Mucosa of gallbladder (tissue), 1 donor: Measurements from ENCODE around the gene TRAPPC3L. TPM values are rescaled to one million over a fixed set of nuclear protein-coding genes. Genes with fewer than 3 reads are reported as not detected.
A peak's percentile ranks its signal among the peaks of the same experiment; 100 is the strongest.

Experiments
- DNase-seq: peaks from one replicate; pipeline ENCODE4 v3.0.0-alpha.2; 2020; ENCODE audit warnings: low spot score
- total RNA-seq: library from RNA; stranded (reverse); gene quantifications from one replicate; pipeline ENCODE4 v1.2.1, GENCODE V29; 2021
- donor health status: DM: no; HTN: no; CAD: no.

Gene TRAPPC3L
- total RNA-seq, 1 donor from 2014 or later = not detected

GRCh38 chr6:116557893-116558292 is 12.4 kb upstream of the TRAPPC3L start:
- peak; percentile 44 for DNase-seq

- no peak for DNase-seq
Observed at GRCh38 chr6:116556814-116557415, 11.4 kb upstream of the TRAPPC3L start.

DNA sequence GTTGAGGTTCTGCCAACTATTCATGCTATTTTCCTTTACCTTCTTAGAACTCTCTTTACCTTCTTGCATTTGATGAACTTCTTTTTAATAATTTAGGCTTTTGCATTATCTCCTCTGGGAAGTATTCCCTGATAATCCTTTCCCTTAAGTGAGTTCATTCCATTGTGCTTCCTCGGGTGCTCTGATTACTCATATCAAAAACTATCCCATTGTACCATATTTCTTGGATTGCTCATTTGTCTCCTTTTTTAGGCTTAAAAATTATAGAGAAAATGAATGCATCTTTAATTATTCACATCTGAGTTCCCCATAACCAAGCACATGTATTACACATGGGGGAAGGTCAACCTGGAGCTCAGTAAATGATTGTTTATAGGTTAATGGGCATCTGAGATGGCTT is 10.6 kb upstream of the TRAPPC3L start:
- no peak for DNase-seq

GRCh38 chr6:116553451-116553850 is 8.0 kb upstream of the TRAPPC3L start, which contains the start of gene CALHM4:
CALHM4 (plus strand) TSS chr6:116553751; CDS start chr6:116553794, 43 bp downstream.
- DNase-seq = no peak

GRCh38 chr6:116550796-116551195 is 5.3 kb upstream of the TRAPPC3L start:
- DNase-seq = no peak

DNA sequence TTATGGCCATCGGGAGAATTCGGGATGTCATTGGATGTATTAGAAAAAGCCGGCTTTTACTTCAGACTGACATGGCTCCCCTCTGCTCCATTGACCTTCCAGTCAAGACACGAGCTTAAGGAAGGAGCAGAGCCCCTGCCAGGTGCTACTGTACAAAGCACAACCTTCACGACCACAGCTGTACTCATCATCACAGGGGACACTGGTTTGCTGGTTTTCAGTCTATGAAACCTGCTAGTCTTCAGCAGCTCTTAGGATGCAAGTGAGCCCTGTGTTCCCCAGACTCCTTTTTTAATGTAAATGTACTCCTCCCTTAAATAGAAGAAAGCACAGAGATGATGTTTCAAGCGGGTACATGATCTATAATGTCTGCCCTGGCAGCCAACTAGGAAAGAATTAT is 1.9 kb upstream of the TRAPPC3L start:
- no peak for DNase-seq

DNA sequence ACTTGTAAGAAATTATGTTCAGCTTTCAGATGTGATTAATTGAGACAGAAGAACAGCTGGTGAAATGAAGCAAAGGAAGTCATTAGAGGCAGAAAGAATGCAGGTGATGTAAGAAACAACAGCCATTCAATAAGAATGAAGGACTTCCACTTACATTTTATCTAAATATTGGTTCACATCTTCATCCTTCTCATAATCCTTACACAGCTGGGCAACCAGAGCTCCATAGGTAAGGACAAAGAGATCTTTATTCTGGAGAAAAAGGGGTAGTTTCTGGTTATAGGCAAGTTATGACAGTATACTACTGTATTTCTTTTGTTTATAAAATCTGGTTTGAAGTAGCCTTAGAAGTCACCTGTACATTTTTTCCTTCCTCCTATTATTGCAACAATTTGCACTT is 2.3 kb downstream of the TRAPPC3L start:
- no peak for DNase-seq

DNA sequence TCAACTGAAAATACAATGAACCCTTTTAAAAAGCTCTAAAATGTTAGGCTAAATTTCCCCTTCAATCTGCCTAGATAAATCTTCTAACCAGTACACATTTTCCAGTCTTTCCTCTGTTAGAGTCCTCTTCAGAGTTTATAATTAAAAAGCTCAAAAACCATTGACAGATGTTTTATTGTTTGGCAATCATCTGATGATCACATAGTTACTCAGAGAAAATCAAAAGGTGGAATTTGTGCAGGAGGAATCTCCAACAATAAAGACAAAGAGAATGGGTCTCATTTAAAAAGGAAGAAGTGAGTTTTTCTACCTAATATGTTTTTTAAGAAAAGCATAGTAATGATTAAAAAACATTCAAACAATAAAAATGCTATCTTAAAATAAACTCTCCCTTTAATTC is 3.1 kb downstream of the TRAPPC3L start:
- DNase-seq = no peak

- DNase-seq = peak; percentile 29
Observed at GRCh38 chr6:116536216-116536621, 9.3 kb downstream of the TRAPPC3L start.

- DNase-seq = no peak
Observed at GRCh38 chr6:116535109-116535508, 10.4 kb downstream of the TRAPPC3L start.

DNA sequence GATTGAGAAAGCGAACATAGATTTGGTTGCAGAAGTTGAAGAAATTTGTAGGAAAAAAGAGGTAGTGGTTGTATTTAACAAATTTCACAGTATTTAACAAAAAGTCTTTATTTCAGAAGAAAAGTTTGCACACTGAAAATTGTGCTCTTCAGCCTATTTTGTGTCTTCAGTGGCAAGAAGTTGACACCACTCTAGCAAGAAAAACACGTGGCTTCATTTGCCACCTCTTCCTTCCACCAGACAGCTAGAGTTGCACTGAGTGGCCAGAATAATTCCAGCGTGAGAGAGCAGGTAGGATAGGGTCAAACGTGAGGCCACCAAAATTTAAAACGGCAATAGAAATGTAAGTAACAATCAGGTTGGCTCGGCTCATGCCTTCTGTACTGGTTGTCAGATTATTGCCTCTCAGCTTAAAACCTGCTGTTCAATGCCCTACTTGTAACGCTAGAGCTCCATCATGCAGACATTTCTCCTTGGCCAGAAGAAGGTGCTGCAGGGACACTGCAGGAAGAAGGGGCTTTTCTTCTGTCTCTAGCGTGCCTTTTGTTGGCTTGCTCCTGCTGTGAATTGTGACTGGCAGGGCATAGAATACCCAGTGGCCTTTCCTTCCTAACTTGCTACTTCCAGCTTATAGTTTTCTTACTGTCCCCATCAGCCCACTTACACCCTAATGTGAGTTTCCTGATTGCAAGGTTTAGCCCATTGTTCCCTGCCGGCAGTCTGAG is 12.1 kb downstream of the TRAPPC3L start:
- no peak for DNase-seq

DNA sequence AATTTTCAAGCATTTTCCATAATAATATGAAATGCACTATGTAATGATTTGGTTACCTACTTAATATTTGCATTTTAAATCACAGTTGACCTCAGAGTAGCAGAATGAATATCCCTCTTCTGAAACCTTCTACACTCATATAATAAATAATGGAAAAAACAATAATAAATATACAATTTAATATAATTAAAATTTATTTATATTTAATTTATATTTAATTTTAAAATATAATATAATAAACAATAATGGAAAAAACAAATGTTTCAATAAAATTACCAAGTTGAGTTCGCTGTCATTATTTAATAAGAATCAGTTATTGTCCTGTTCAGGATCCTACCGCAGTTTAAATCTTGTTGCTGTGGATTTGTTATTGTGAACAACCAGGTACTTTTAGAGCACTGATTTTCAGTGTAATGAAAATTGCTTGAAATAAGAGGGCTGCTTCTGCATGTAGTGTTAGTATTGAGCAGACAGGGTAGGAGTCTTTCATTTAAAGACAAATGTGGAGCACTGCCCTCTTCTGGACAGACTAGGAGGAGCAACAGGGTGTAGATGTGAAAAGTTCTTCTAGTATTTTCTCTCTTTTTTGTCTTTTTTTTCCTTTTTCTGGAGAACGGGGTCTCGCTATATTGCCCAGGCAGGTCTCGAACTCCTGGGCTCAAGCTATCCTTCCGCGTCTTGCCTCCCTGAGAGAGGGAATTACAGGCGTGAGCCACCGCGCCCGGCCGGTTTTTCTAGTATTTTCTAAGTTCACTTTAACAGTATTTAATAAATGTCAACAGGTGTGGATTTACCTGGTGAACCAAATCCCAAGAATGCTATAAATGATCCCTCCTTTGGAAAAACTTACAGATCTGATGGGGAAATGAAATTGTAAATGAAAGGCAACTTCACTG is 13.6 kb downstream of the TRAPPC3L start:
- DNase-seq = peak; percentile 62

GRCh38 chr6:116530436-116530835 is 15.0 kb downstream of the TRAPPC3L start:
- no peak for DNase-seq

- no peak for DNase-seq
Observed at GRCh38 chr6:116529466-116530290, 15.8 kb downstream of the TRAPPC3L start.

DNA sequence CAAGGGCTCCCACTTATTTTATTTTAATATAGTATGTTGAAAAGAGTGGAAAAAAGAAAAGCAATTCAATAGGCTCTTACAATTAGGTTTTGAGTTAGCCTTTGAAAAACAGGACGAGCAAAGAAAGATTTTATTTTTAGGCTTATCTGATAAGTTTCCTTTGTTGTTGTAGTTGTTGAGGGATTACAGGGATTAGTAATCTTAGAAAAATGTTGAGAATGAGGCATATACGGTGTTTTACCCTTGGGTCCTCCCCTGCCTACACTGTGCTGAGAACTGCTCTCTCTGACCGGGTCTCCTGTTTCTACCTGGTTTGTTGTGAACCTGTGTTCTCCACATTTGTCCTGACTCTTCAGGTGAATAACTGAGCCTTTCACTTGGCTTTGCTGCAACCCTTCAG is 16.7 kb downstream of the TRAPPC3L start:
- no peak for DNase-seq

GRCh38 chr6:116528133-116528532 is 17.4 kb downstream of the TRAPPC3L start:
- no peak for DNase-seq

GRCh38 chr6:116524236-116524635 is 21.2 kb downstream of the TRAPPC3L start:
- no peak for DNase-seq

DNA sequence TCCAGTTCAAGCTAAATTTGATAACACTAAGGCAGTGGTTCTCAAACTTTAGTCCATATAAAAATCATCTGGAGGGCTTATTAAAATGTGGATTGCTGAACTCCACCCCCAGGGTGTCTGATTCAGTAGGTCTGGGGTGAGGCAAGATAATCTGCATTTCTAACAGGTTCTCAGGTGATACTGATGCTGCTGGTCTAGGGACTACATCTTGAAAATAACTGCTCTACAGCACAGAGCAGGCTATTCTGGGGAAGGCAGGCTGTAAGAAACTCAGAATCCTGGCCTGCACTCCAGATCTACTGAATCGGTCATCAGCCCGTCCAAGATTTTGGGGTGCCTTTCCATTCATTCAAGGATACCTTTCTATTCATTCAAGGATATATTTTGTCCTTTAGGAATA is 22.6 kb downstream of the TRAPPC3L start:
- DNase-seq = no peak

- no peak for DNase-seq
Observed at GRCh38 chr6:116518621-116519368, 26.7 kb downstream of the TRAPPC3L start.

- no peak for DNase-seq
Observed at GRCh38 chr6:116515141-116515540, 30.3 kb downstream of the TRAPPC3L start.

DNA sequence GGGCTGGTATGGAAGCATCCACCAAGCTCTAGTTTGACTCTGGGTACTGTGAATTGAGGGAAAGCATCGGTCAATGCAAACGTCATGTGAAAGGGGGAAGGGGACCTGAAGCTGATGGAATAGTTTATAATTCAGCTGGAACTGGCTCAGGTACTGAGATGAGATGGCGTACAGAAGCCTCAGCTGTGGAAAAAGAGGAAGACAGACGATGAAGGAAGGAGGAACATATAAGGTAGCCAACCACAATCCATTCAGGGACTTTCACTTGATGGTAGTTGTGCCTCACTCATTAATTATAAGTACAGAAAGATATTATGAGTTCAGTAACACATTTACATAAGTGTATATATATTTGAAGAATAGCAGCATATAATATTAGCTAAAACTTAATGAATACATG is 31.4 kb downstream of the TRAPPC3L start:
- no peak for DNase-seq
